Measurements from ENCODE around the gene CD74.

The CD74 gene

GRCh38 chr5:150357326-150358260 is 55.1 kb downstream of the CD74 start, which contains the start of gene TCOF1:
TCOF1 (plus strand) TSS chr5:150357697; CDS start chr5:150357747, 50 bp downstream.
- DNase-seq: peak; percentile 98

GRCh38 chr5:150356575-150357294 is 56.0 kb downstream of the CD74 start:
- DNase-seq: no peak

GRCh38 chr5:150355791-150356190 is 56.9 kb downstream of the CD74 start:
- no peak for DNase-seq

- no peak for DNase-seq
These were observed 59.6 kb downstream of the CD74 start for GRCh38 chr5:150353032-150353675.

- no peak for DNase-seq
These were observed 60.3 kb downstream of the CD74 start for GRCh38 chr5:150352244-150353031.
